HCT116 (cell line): ENCODE measurements around the gene CAPSL. TPM values are rescaled to one million over a fixed set of nuclear protein-coding genes. Genes with fewer than 3 reads are reported as not detected.

ENCODE experiments used
- ATAC-seq: fragments of 200-7000 bp; cut with Tn5 transposase; 2 replicates; pipeline ENCODE4 v1.9.1; 2020; ENCODE audit warnings: mild to moderate bottlenecking, moderate library complexity
- BruUV-seq: library from RNA; stranded (reverse); fragments of 400-500 nt; replicated peaks from 2 replicates; lab custom pipeline; 2021; lab: Mats Ljungman, UMichigan
- CTCF ChIA-PET: fragments of 300-600 bp; sonication (Branson Sonifier 250); formaldehyde crosslinking; loops from one replicate; lab custom pipeline; 2021; ENCODE audit warnings: antibody characterized with exemption; lab: Charles Lee
- POLR2A ChIA-PET: fragments of 300-600, 350-600 bp; sonication (Branson Sonifier 250); formaldehyde crosslinking; loops from one replicate; lab custom pipeline; 2021; ENCODE audit warnings: antibody characterized with exemption; lab: Charles Lee
- RAD21 ChIA-PET, 2 experiments: fragments of 300-600 bp; sonication (Branson Sonifier 250); formaldehyde crosslinking; loops; one replicate each; lab custom pipeline; 2023; ENCODE audit warnings: low total read pairs in 2 of 2; ENCODE audit not compliant: uncharacterized antibody in 2 of 2, unreplicated experiment in 2 of 2, low non-redundant PET in 1 of 2; lab: Charles Lee
- DNase-seq: peaks from one replicate; pipeline ENCODE4 v3.0.0-alpha.2; 2010; ENCODE audit warnings: low read depth, low spot score
- H2AFZ ChIP-seq: fragments of 200-600 bp; shearing (Covaris generic), sonication (generic); 2 replicates; pipeline ENCODE4 v1.6.1; 2017; ENCODE audit warnings: low read depth, mixed run types, mixed read lengths, antibody characterized with exemption, low read length; ENCODE audit not compliant: poor library complexity, severe bottlenecking
- H3K27ac ChIP-seq: 2 replicates; pipeline ENCODE4 v1.5.1; 2012; ENCODE audit warnings: low read depth, low read length
- H3K27me3 ChIP-seq: fragments of 200-600 bp; sonication (generic); 2 replicates; pipeline ENCODE4 v1.6.1; 2016; ENCODE audit warnings: mixed run types, low read length, mixed read lengths; ENCODE audit not compliant: insufficient read depth
- H3K36me3 ChIP-seq, 2 experiments: fragments of 200-500 bp in 1 of 2; fragments of 200-600 bp in 1 of 2; sonication (Bioruptor generic) in 1 of 2; sonication (generic) in 1 of 2; 2 replicates each; pipeline versions ENCODE4 v1.5.1 to v1.6.1; 2014 to 2016; ENCODE audit warnings: low read length in 2 of 2, inconsistent platforms in 1 of 2, mixed read lengths in 1 of 2, mixed run types in 1 of 2; ENCODE audit not compliant: insufficient read depth in 2 of 2, control insufficient read depth in 1 of 2
- H3K4me1 ChIP-seq, 2 experiments: fragments of 200-600 bp in 1 of 2; sonication (generic) in 1 of 2; 2 replicates each; pipeline versions ENCODE4 v1.5.1 to v1.6.1; 2012 to 2017; ENCODE audit warnings: low read length in 2 of 2, inconsistent platforms in 1 of 2, mild to moderate bottlenecking in 1 of 2, mixed read lengths in 1 of 2, mixed run types in 1 of 2, moderate library complexity in 1 of 2; ENCODE audit not compliant: insufficient read depth in 2 of 2, control insufficient read depth in 1 of 2
- H3K4me2 ChIP-seq: fragments of 200-600 bp; sonication (generic); 2 replicates; pipeline ENCODE4 v1.6.1; 2017; ENCODE audit warnings: mixed run types, low read length, mixed read lengths
- H3K4me3 ChIP-seq, 2 experiments: fragments of 200-600 bp in 1 of 2; sonication (generic) in 1 of 2; replicated peaks in 1 of 2; 2 replicates each; pipeline ENCODE4 v1.5.1; 2011 to 2016; ENCODE audit warnings: low read length in 2 of 2, control low read depth in 1 of 2, low read depth in 1 of 2, mild to moderate bottlenecking in 1 of 2, mixed read lengths in 1 of 2, mixed run types in 1 of 2
- H3K79me2 ChIP-seq: fragments of 200-600 bp; sonication (generic); 2 replicates; pipeline ENCODE4 v1.6.1; 2017; ENCODE audit warnings: mild to moderate bottlenecking, mixed run types, low read length, moderate library complexity, mixed read lengths; ENCODE audit not compliant: insufficient read depth
- H3K9ac ChIP-seq: fragments of 200-600 bp; sonication (generic); 2 replicates; pipeline ENCODE4 v1.6.1; 2016; ENCODE audit warnings: low read length, mixed read lengths
- H3K9me2 ChIP-seq: fragments of 200-600 bp; sonication (generic), shearing (Covaris generic); 2 replicates; pipeline ENCODE4 v1.6.1; 2017; ENCODE audit warnings: mixed run types, mild to moderate bottlenecking, moderate library complexity; ENCODE audit not compliant: insufficient read depth
- H3K9me3 ChIP-seq, 2 experiments: fragments of 200-500 bp in 1 of 2; fragments of 200-600 bp in 1 of 2; sonication (Bioruptor generic) in 1 of 2; sonication (generic) in 1 of 2; 2 replicates each; pipeline ENCODE4 v1.6.1; 2014 to 2017; ENCODE audit warnings: low read length in 2 of 2, mixed read lengths in 2 of 2, inconsistent platforms in 1 of 2, low read depth in 1 of 2, mild to moderate bottlenecking in 1 of 2, mixed run types in 1 of 2, moderate library complexity in 1 of 2; ENCODE audit not compliant: control insufficient read depth in 1 of 2, insufficient read depth in 1 of 2
- H4K20me1 ChIP-seq: fragments of 200-600 bp; sonication (generic), shearing (Covaris generic); 2 replicates; pipeline ENCODE4 v1.6.1; 2017; ENCODE audit warnings: mixed run types, mild to moderate bottlenecking, moderate library complexity; ENCODE audit not compliant: insufficient read depth
- ATF3 ChIP-seq: IDR thresholded peaks from 2 replicates; pipeline ENCODE4 v1.6.1; 2012
- CBX3 ChIP-seq: IDR thresholded peaks from 2 replicates; pipeline ENCODE4 v1.6.1; 2012; ENCODE audit warnings: low read depth
- EZH2phosphoT487 ChIP-seq: fragments of 200-600 bp; IDR thresholded peaks from 2 replicates; pipeline ENCODE4 v1.6.1; 2018; ENCODE audit warnings: antibody characterized with exemption, borderline replicate concordance
- FOSL1 ChIP-seq: IDR thresholded peaks from 2 replicates; pipeline ENCODE4 v1.6.1; 2012; ENCODE audit warnings: low read depth
- POLR2AphosphoS5 ChIP-seq: IDR thresholded peaks from 2 replicates; pipeline ENCODE4 v1.6.1; 2011; ENCODE audit warnings: mild to moderate bottlenecking, low read depth, low read length, moderate library complexity
- RAD21 ChIP-seq: IDR thresholded peaks from 2 replicates; pipeline ENCODE4 v1.6.1; 2012; ENCODE audit warnings: low read depth, mild to moderate bottlenecking
- SRF ChIP-seq: IDR thresholded peaks from 2 replicates; pipeline ENCODE4 v1.6.1; 2012; ENCODE audit warnings: low read depth
- TCF7L2 ChIP-seq: IDR thresholded peaks from 2 replicates; pipeline ENCODE4 v1.7.0; 2011; ENCODE audit warnings: borderline replicate concordance, inconsistent platforms; ENCODE audit not compliant: insufficient read depth, insufficient read length; ENCODE audit errors: extremely low read depth
- YY1 ChIP-seq: IDR thresholded peaks from 2 replicates; pipeline ENCODE4 v1.6.1; 2011; ENCODE audit warnings: low read length, low read depth, moderate library complexity, mild to moderate bottlenecking; ENCODE audit not compliant: insufficient replicate concordance; ENCODE audit errors: extremely low read depth
- ZFX ChIP-seq: fragments of 450-650 bp; IDR thresholded peaks from 2 replicates; pipeline ENCODE4 v1.6.1; 2017
- ZNF274 ChIP-seq: fragments of 200-500 bp; sonication (Bioruptor generic); IDR thresholded peaks from 2 replicates; pipeline ENCODE4 v1.6.1; 2014; ENCODE audit warnings: mild to moderate bottlenecking, low read depth, low read length, inconsistent platforms
- intact Hi-C: fragments of 100-400 bp; cut with micrococcal nuclease; formaldehyde crosslinking; loops from 2 replicates; pipeline ENCODE4 v1.10.0; 2022
- total RNA-seq: library from RNA; stranded (reverse); gene quantifications from one replicate; pipeline ENCODE4 v1.2.1, GENCODE V29; 2021; ENCODE audit not compliant: unreplicated experiment
- TF ChIP-seq, protein P1 (sequence below), 3 experiments: fragments of 200-600 bp in 1 of 3; sonication (generic) in 1 of 3; IDR thresholded peaks in 2 of 3; conservative IDR thresholded peaks in 1 of 3; 2 replicates each; pipeline ENCODE4 v1.5.1; 2012 to 2017; ENCODE audit warnings: low read depth in 2 of 3, low read length in 2 of 3, antibody characterized with exemption in 1 of 3, borderline replicate concordance in 1 of 3, control low read depth in 1 of 3, mild to moderate bottlenecking in 1 of 3, mixed read lengths in 1 of 3, mixed run types in 1 of 3, moderate library complexity in 1 of 3; ENCODE audit not compliant: insufficient read depth in 1 of 3
- TF ChIP-seq, protein P2 (sequence below): IDR thresholded peaks from 2 replicates; pipeline ENCODE4 v1.6.1; 2011; ENCODE audit warnings: mild to moderate bottlenecking, low read length, moderate library complexity; ENCODE audit not compliant: insufficient replicate concordance; ENCODE audit errors: extremely low read depth

CAPSL gene
- total RNA-seq, 1 experiment from 2014 or later, result not detected

DNA sequence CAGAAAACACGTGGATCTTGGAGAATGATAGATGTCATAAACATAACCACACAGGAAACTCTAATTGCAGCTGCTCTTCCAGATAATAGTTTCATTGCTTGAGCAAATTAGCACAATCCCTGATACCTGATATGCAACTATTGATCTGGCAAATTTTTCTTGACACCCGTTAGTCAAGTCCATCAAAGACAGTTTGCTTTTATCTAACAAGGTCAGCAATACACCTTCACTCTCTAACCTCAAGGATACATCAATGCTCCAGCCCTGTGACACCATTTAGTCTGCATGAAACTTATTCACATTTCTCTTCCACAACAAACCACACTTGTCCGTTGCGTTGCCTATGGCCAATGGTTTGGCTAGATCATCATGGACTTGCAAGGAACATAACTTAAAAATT, 36.1 kb upstream of the CAPSL start:
- Histone ChIP-seq H2AFZ (no peak overlapping the region), H3K4me3 (no peak overlapping the region), H3K27ac (no peak overlapping the region), H3K9me3 (no peaks in the 10 kb centered on the region), H3K4me1 (no peaks in the 10 kb centered on the region), H3K36me3 (no peaks in the 10 kb centered on the region), H3K9me2 (no peaks in the 10 kb centered on the region), H3K27me3 (no peaks in the 10 kb centered on the region), H3K9ac (no peak overlapping the region), H3K4me2 (no peak overlapping the region), H3K79me2 (no peaks in the 10 kb centered on the region), H4K20me1 (no peaks in the 10 kb centered on the region)
- CTCF ChIA-PET, result no interaction called here
- no TSS peak for BruUV-seq
- RAD21 ChIA-PET, result no interaction called here
- ATAC-seq, result no peak
- POLR2A ChIA-PET, result no interaction called here
- TF ChIP-seq RAD21, result no peak
- TF ChIP-seq, protein P1, sequence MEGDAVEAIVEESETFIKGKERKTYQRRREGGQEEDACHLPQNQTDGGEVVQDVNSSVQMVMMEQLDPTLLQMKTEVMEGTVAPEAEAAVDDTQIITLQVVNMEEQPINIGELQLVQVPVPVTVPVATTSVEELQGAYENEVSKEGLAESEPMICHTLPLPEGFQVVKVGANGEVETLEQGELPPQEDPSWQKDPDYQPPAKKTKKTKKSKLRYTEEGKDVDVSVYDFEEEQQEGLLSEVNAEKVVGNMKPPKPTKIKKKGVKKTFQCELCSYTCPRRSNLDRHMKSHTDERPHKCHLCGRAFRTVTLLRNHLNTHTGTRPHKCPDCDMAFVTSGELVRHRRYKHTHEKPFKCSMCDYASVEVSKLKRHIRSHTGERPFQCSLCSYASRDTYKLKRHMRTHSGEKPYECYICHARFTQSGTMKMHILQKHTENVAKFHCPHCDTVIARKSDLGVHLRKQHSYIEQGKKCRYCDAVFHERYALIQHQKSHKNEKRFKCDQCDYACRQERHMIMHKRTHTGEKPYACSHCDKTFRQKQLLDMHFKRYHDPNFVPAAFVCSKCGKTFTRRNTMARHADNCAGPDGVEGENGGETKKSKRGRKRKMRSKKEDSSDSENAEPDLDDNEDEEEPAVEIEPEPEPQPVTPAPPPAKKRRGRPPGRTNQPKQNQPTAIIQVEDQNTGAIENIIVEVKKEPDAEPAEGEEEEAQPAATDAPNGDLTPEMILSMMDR (IDR thresholded peaks at IDR 0.05 in 2 of 3, conservative IDR thresholded peaks at IDR 0.05 in 1 of 3; ENCODE audit: borderline replicate concordance in 1 of 3, insufficient read depth in 1 of 3, low read depth in 2 of 3, low read length in 2 of 3), result no peak
- no peak for TF ChIP-seq ZFX
- TF ChIP-seq CBX3, result no peak
- TF ChIP-seq POLR2AphosphoS5, result no peak
- no peak for TF ChIP-seq SRF
- no peak for TF ChIP-seq EZH2phosphoT487
- no peak for TF ChIP-seq ZNF274
- TF ChIP-seq, protein P2, sequence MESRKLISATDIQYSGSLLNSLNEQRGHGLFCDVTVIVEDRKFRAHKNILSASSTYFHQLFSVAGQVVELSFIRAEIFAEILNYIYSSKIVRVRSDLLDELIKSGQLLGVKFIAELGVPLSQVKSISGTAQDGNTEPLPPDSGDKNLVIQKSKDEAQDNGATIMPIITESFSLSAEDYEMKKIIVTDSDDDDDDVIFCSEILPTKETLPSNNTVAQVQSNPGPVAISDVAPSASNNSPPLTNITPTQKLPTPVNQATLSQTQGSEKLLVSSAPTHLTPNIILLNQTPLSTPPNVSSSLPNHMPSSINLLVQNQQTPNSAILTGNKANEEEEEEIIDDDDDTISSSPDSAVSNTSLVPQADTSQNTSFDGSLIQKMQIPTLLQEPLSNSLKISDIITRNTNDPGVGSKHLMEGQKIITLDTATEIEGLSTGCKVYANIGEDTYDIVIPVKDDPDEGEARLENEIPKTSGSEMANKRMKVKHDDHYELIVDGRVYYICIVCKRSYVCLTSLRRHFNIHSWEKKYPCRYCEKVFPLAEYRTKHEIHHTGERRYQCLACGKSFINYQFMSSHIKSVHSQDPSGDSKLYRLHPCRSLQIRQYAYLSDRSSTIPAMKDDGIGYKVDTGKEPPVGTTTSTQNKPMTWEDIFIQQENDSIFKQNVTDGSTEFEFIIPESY, result no peak
- no peak for TF ChIP-seq ATF3
- no peak for TF ChIP-seq TCF7L2
- no peak for TF ChIP-seq FOSL1
- TF ChIP-seq YY1, result no peak
- intact Hi-C loops, result no loop called here
- no peak for DNase-seq
